HG02623 (cell line): Measurements from ENCODE around the gene ATP1A3.

Experiments
- ATAC-seq: cut with Tn5 transposase; IDR thresholded peaks from one replicate; pipeline ENCODE4 v1.9.1; 2021; ENCODE audit warnings: moderate library complexity; ENCODE audit not compliant: unreplicated experiment

ATP1A3 gene

DNA sequence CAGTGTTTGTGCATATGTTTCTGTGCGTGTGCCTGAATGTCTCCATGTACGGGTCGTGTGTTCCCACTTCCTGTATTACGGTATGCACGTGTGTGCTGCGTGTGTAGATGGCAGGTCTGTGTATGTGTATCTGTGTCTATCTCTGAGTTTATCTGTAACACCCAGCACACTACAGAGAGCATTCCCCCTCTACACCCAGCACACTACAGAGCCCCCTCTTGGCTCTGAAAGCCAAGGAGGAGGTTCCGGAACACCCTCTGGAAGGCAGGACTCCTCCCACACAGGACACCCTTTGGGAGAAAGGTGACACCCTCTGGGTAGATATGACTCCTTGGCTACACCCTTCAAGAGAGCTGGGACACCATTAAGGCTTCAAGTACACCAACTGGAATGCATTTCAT, 63.7 kb downstream of the ATP1A3 start:
- no peak for ATAC-seq

- ATAC-seq, result no peak
Measured at GRCh38 chr19:41929536-41930071, 64.4 kb downstream of the ATP1A3 start.

- no peak for ATAC-seq
Measured at GRCh38 chr19:41928754-41929535, 65.1 kb downstream of the ATP1A3 start.

- ATAC-seq, result no peak
Measured at GRCh38 chr19:41928221-41928683, 65.8 kb downstream of the ATP1A3 start, which contains the start of gene ERFL. Gene ERFL, minus strand, starts transcription at chr19:41928449. Its CDS starts 15,530 bp downstream, at chr19:41912919.

DNA sequence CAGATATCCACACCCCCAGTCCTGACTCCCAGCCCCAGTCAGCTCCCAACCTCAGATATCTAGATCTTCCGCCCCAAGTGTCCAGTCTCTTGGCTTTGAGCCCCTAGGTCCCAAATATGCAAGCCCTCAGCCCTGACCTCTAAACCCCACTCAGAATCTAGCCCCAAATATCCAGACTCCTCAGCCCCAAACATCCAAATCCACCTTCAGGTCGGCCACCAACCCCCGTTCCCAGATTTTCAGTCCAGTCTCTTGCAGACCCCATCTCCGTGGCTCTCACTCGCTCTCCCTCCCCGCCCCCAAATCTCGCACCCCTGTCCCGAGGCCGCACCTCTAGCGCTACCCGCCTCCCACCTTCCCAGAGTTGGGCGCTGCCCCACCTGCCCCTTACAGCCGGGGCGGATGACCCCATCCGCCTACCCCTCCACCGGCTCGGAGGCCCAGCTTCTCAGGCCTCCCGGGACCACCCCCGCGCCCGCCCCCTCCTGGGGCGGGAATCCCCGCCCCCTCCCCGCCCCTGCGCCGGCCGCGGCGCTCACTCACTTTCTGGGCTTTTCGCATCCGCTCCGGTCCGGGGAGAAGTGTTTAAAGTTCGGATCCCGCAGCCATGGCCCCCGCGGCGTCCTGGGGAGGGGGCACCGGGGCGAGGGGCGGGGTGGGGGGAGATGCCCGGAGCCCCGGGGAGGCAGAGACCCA, 66.4 kb downstream of the ATP1A3 start:
- ATAC-seq, result no peak

GRCh38 chr19:41926763-41927496, 67.1 kb downstream of the ATP1A3 start:
- ATAC-seq, result no peak

- no peak for ATAC-seq
Measured at GRCh38 chr19:41926028-41926762, 67.8 kb downstream of the ATP1A3 start.

DNA sequence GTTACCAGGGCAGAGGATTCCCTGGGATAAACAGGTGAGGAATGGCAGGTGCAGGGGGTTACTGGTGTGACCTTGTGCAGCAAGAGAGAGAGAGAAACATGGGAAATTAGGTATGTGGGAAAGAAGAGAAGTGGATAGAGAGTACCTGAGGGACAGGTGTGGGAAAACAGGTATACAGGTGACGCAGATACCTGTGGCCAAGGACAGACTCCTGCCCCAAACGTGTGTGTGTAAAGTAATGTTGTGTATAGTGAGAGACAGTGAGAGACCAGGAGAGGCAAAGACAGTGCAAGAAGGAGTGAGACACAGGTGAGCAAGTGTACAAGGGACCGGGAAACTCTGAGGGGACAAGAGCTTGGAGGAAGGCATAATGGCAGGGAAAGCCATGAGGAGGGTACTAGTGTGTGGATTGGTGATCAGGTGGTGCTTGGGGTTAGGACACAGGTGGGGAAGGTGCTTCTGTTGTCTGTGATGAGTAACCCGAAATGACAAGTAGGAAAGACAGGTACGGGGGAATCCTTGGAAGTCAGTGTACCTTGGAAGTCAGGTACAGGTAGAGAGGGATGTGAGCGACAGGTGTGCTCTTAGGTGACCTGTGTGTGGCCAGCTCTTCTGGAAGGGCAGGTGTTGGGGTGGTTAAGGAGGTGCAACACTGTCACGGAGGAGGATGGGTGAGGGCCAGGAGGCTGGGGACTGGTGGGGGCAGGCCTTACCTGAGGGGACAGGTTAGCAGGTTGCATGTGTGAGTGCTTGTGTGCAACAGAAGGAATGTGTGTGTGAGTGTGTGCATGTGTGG, 68.6 kb downstream of the ATP1A3 start:
- no peak for ATAC-seq

DNA sequence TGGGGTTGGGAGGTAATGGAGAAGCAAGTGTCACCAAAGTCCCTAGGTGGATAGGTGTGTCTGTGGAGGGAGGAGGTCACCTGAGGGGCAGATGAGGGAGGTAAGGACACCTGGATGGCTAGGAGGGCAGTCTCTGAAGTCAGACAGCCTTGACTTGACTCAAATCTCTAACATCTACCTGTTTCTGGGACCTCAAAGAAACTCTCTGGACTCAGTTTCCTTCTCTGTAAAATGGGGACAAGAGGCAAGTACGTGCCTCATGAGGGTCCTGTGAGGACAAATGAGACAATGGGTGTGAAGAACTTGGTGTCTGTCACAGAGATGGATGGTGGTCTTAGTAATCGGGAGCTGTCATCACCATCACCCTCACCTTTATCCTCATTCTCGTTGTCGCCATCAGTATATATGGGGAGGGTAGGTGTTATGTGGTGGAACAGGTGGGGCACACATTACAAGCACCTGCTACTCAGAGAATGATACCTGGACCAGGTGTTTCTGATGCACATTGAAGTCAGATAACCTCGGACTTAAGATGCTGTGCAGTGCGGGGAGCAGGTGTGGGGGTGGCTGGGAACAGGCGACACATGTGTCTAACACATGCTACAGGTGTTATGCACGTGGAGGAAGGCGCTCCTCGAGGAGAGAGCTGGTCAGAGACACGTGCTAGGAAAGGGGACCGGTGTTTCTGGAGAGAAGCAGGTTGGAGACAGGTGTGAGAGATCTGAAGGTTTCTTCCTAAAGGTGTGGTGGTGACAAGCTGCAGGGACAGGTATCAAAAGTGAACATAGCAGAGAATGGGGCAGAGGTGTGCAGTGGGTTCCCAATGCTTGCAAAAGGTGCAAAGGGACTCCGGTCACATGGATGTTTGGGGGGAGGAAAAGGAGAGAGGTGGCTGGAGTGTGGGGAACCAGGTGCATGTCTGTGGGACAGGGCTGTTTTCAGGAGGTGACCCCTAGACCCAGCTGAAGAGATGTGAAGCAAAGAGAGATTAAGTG, 69.6 kb downstream of the ATP1A3 start:
- no peak for ATAC-seq

- ATAC-seq, result no peak
Measured at GRCh38 chr19:41923045-41923788, 70.8 kb downstream of the ATP1A3 start.

DNA sequence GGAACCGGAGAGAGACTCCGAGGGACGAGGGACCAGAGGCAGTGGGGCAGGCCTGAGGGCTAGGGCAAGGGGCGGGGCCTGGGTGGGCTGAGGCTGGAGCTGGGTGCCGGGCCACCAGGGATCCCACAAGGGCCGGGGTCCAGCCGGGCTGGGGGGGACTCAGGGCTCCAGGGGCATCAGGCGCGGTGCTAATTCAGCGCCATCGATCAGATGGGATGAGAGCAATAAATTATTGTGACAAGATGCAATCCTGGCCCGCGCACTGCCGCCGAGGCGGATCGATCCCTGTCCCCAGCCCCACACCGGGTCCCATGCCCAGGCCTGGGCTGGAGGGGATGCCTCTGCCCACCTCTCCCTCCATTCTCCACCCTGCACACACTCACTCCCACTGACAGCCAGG, 71.4 kb downstream of the ATP1A3 start:
- ATAC-seq, result no peak

GRCh38 chr19:41921577-41922576, 72.2 kb downstream of the ATP1A3 start:
- no peak for ATAC-seq

DNA sequence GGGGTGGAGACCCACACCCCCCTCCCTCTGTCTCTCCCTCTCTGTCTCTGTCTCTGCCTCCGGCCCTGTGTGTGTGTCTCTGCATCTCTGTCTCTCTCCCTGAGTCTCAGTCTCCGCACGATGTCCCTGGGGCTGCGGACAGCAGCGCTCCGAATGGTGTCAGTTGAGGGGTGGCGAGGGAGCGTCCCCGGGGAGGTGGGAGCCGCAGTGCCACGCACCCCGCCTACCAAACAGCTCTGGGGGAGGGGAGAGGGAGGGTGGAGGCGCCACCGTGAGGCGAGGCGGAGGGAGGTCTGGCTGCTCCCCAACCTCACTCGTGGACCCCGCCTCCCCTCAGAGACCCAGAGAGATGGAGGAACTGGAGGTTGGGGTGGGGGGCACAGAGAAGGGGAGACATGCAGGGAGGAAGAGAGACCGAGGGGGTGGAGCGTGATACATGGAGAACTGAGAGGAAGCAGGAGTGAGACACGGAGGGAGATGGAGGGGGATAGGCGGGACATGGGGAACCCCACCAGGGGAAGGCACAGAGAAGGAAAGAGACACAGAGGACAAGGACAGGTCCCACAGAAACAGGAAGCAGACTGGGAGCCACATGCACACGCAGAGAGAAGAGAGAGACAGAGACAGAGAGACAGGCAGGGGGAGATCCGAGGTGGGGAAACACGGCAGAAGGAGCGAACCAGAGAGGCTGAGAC, 73.0 kb downstream of the ATP1A3 start:
- no peak for ATAC-seq

- no peak for ATAC-seq
Measured at GRCh38 chr19:41919948-41920712, 73.9 kb downstream of the ATP1A3 start.

DNA sequence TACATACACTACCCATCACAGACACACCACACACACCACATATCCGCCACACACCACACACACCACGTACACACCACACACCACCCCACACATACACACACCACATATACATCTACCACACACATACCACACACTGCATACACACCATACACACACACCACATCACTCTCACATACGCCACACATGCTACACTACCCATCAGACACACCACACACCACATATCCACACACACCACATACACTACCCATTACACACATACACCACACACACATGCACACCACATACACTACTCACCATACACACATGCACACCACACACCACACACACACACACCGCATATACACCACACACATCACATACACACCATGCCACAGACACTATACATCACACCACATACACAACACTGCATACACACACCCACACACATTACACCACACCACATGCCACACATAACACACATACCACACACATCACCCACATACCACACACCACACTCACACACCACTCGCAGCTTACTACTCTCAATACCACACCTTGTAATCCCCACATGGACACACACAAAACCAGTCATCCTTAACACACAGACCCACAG, 75.3 kb downstream of the ATP1A3 start:
- no peak for ATAC-seq
